Central memory CD8-positive, alpha-beta T cell (primary cell): Measurements from ENCODE around the gene GRIA1.

ENCODE experiments used
- ATAC-seq: fragments of 150-1000 bp; cut with Tn5 transposase; replicated peaks from 2 replicates; pipeline ENCODE4 v1.10.0; 2022; ENCODE audit warnings: mild to moderate bottlenecking, moderate FRiP score, moderate number of reproducible peaks; ENCODE audit not compliant: poor library complexity, severe bottlenecking; ENCODE audit errors: extremely low read depth
- DNase-seq, 2 donors: peaks; one replicate each; pipeline ENCODE4 v3.0.0; 2021; ENCODE audit warnings: low spot score in 2 of 2
- H3K27ac Mint-ChIP-seq: one replicate; pipeline ENCODE4 v1.8.0; 2022; ENCODE audit warnings: low read depth, mild to moderate bottlenecking, moderate library complexity, mixed read lengths
- H3K27me3 Mint-ChIP-seq: one replicate; pipeline ENCODE4 v1.8.0; 2022; ENCODE audit warnings: mixed read lengths
- H3K36me3 Mint-ChIP-seq: one replicate; pipeline ENCODE4 v1.8.0; 2022; ENCODE audit warnings: mild to moderate bottlenecking, moderate library complexity, mixed read lengths; ENCODE audit not compliant: insufficient read depth
- H3K4me1 Mint-ChIP-seq: one replicate; pipeline ENCODE4 v1.8.0; 2022; ENCODE audit warnings: mixed read lengths
- H3K4me3 Mint-ChIP-seq: one replicate; pipeline ENCODE4 v1.8.0; 2022; ENCODE audit warnings: mild to moderate bottlenecking, moderate library complexity, mixed read lengths
- H3K9me3 Mint-ChIP-seq: one replicate; pipeline ENCODE4 v1.8.0; 2022; ENCODE audit warnings: mixed read lengths

The GRIA1 gene

DNA sequence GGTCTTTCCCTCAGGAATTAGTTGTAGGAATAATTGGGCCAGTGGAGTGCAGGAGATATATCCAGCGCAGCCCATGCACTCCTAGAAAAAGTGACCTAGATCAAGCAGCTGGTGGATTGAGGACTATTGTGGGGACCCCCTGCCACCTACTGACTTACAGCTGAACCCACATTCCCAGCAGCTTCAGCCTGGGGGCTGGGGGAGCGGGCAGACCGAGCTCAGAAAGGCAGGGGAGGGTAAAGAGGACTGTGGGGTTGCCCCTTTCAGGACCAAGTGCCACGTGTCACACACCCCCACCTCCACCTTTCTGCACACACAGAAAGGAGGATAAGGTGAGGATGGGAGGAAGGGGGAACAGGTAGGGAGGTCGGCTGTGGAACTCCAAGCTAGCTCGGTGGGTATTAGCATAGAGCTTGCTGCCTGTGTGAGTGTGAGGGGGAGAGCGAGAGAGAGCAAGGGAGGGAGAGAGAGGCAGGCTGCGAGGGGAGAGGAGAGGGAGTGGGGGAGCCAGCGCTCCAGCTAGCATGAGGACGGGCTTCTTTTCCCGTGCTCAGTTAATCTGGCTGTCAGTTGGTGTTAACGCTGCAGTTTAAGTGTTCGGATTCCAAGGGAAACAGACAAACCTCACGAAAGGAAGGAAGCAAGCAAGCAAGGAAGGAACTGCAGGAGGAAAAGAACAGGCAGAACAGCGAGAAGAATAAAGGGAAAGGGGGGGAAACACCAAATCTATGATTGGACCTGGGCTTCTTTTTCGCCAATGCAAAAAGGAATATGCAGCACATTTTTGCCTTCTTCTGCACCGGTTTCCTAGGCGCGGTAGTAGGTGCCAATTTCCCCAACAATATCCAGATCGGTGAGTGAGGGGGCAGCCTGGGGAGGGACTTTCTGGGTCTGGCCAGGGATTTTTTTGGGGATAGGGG is at the start of gene GRIA1:
TSS of gene GRIA1 (plus strand) at position 553 of the 920 bp plus-strand sequence.
- DNase-seq = no peak
- Mint-ChIP-seq H3K27me3 (peaks cover 51% of the 10 kb centered on the region), H3K4me3 (no peak within 1 kb of the TSS), H3K27ac (no peak within 1 kb of the TSS), H3K4me1 (no peaks in the 10 kb centered on the region), H3K36me3 (no peaks in the 10 kb centered on the region), H3K9me3 (no peaks in the 10 kb centered on the region)
- no peak for ATAC-seq

DNA sequence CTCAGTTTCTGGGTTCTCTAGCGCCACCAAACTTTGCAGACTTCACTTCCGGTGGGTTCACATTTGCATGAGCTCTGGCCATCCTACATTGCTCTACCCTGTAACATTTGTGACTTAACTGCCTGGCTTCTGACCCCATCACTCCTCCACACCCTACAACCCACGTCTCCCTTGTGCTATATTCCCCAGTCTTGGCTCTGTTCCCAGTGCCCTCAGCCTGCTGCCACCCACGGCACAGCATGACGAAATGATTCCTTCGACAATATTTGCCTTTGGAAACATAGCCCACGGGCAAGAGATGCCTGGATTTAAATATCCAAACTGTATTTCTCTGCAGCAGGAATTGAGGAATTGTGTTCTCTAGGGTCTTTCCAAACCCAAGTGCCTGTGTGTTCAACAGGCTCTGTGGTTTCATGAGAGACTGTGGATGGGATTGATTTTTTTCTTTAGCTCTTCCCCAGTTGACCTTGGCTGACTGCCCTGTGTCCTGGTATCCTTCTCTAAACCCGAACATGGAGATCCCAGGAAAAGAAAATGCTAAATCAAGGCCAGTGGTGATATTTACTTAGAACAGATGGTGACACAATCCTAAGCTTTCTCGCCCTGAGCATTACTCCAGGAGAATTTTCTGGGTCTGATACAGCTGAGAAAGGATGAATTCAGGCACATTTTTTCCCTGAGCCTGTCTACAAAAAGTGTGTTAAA is 44.4 kb upstream of the GRIA1 start:
- Mint-ChIP-seq H3K9me3 (no peaks in the 10 kb centered on the region), H3K36me3 (no peaks in the 10 kb centered on the region), H3K27me3 (no peaks in the 10 kb centered on the region), H3K4me3 (no peak overlapping the region), H3K4me1 (no peaks in the 10 kb centered on the region), H3K27ac (no peak overlapping the region)
- ATAC-seq (no peak), DNase-seq (no peak)

DNA sequence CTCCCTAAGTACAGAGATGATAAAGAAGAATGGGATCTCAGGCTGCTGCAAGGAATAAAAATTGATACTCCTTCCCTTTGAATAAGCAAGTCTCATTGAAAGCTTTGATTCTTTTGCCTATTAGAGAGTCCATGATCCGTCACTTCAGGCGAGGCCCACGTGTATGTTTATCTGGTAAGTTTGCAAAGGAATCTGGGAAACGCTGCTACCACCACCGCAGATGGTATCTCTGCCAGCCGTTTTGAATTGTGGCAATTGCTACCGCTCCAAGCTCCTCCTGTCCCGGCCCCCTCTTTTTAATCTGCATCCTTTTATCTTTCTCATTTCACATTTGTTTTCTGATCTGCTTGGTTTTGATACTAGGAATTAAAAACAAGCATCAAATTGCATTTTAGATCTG is 42.9 kb upstream of the GRIA1 start:
- Mint-ChIP-seq H3K9me3 (peaks cover 5% of the 10 kb centered on the region), H3K27me3 (peaks cover 9% of the 10 kb centered on the region), H3K4me1 (no peaks in the 10 kb centered on the region), H3K4me3 (no peak overlapping the region), H3K27ac (no peak overlapping the region), H3K36me3 (no peaks in the 10 kb centered on the region)
- DNase-seq (no peak), ATAC-seq (no peak)

DNA sequence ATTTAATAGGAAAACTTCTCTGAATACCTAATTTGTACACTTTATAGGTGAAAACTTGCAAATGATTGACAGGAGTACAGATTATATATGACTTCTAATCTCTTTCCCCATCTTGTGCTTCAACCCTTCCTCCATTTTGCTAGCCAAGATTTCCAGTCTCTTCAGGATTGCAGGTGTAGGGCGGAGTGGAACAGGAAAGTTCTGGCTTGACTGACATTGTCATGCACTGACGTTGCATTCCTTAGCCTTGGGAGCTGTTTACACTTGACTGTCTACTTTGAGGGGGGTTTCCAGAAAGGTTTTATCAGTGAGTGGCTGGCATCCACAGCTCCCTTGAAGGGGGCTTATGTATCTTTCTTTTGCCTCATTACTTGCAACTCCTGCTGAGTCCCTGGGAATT is 34.1 kb upstream of the GRIA1 start:
- Mint-ChIP-seq H3K36me3 (no peaks in the 10 kb centered on the region), H3K27ac (no peak overlapping the region), H3K27me3 (peaks cover 24% of the 10 kb centered on the region), H3K4me1 (no peaks in the 10 kb centered on the region), H3K4me3 (no peak overlapping the region), H3K9me3 (peaks cover 5% of the 10 kb centered on the region)
- ATAC-seq (no peak), DNase-seq (no peak)

DNA sequence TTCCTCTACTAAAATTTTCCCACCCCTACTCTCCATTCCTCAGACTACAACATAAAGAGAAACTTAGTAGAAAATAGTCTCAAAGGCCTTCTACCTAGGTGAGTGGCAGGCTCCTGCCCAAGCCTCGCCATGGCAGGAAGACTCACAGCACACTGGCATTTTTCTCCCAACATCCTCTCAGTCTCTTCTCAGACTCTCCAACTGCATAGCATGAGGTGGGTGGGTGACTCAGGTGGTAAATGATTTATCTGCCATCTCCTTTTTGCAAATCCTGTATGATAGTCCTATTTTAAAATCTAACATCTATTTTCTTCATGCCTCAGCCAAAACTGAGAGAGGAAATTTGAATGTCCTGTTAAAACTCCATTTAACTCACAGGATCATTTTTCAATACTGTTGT is 33.5 kb upstream of the GRIA1 start:
- H3K4me3 Mint-ChIP-seq = no peak overlapping the region
- no peak overlapping the region for H3K27ac Mint-ChIP-seq
- no peak for ATAC-seq

DNA sequence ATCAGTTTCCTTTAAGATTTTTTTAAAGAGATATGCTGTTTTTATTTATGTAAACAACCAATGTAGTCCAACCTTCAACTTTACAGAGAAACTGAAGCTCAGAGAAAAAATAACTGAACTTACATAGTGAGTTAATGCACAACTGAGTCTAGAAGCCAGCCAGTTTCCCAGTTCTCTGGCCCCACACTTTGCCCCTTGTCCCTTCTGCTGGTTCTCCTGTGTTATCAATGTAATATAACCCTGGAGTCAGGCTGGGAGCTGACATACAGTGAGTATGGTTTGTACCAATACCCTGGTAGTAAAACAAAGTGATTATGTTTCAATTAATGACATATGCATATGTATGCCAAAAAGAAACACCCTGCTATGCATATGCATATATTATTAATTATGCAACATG is 32.2 kb upstream of the GRIA1 start:
- Mint-ChIP-seq H3K27ac (no peak overlapping the region), H3K9me3 (no peaks in the 10 kb centered on the region), H3K36me3 (no peaks in the 10 kb centered on the region), H3K4me1 (no peaks in the 10 kb centered on the region), H3K27me3 (peaks cover 9% of the 10 kb centered on the region), H3K4me3 (no peak overlapping the region)
- ATAC-seq (no peak), DNase-seq (no peak)

More for the DNA sequence above, 33.5 kb upstream of the GRIA1 start:
- no peaks in the 10 kb centered on the region for H3K36me3 Mint-ChIP-seq
- DNase-seq = no peak
- no peaks in the 10 kb centered on the region for H3K4me1 Mint-ChIP-seq
- peaks cover 21% of the 10 kb centered on the region for H3K27me3 Mint-ChIP-seq
- peaks cover 4% of the 10 kb centered on the region for H3K9me3 Mint-ChIP-seq

DNA sequence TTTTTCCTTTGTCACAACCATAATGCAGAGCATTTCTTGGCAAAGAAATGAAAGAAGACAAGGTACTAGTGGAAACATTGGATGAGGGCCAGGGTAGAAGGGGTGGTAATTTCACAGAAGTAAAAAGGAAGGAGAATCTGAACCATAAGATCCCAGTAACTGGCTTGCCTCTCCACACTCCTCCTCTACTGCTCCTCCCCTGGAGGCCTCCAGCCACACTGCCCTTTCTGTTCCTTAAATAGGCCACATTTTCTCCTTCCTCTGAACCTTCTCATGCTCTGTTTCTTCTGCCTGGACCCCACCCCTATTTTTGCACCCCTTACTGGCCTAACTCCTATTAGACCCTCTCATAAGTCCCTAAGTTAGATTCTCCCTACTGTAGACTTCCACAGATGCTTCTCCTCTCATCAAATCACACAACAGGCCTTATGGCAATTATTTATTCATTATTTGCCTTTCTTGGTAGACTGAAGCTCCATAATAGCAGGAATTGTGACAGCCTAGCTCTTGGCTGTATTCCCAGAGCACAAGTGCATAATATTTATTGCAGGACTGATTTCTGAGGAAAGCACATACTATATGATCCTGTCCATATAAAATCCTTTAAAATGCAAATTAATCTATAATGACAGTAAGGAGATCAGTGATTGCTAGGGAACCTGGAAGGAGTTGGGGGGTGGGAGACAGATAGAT is 31.3 kb upstream of the GRIA1 start:
- DNase-seq (no peak), ATAC-seq (no peak)
- no peaks in the 10 kb centered on the region for H3K9me3 Mint-ChIP-seq
- H3K27me3 Mint-ChIP-seq = peaks cover 9% of the 10 kb centered on the region
- no peaks in the 10 kb centered on the region for H3K4me1 Mint-ChIP-seq
- no peak overlapping the region for H3K27ac Mint-ChIP-seq
- no peak overlapping the region for H3K4me3 Mint-ChIP-seq
- no peaks in the 10 kb centered on the region for H3K36me3 Mint-ChIP-seq

DNA sequence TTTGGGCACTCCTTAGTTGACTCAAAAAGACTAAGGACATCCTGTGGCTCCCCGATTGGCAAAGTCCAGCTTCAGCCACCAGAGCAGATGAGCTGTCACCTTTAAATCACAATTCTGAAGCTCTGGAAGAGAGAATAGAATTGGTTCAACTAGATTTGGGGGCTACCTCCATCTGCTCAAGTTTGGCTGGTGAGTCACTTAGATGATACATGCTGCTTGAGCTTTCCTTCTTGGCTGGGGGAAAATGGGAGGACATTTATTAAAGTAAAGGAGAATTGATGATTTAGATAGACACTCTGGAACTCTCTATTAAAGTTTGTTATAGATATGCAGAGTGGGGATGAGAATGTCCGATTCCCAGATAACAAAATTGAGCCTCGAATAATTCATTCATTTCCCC is 30.0 kb upstream of the GRIA1 start:
- no peaks in the 10 kb centered on the region for H3K9me3 Mint-ChIP-seq
- no peak overlapping the region for H3K27ac Mint-ChIP-seq
- no peak overlapping the region for H3K4me3 Mint-ChIP-seq
- H3K36me3 Mint-ChIP-seq = no peaks in the 10 kb centered on the region
- H3K4me1 Mint-ChIP-seq = no peaks in the 10 kb centered on the region
- H3K27me3 Mint-ChIP-seq = peaks cover 9% of the 10 kb centered on the region
- DNase-seq = no peak
- ATAC-seq = no peak

DNA sequence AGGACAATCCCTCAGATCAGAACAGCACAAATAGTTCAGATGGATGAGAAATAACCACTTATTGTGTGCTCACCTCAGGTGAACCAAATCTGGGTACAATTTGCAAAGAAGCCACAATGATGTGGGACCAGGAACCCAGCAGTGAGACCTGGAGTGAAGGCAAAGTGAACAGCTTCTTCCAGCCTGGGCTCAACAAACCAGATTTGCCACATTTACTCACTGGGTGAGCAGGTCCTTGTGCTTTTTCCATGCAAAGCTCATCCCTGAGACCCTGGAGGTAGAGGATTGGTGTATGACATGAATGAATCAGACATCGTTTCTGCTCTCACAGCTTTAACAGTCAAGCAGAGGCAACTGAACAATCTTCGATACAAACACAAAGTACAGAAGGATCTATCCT is 29.1 kb upstream of the GRIA1 start:
- Mint-ChIP-seq H3K27me3 (peaks cover 9% of the 10 kb centered on the region), H3K27ac (no peak overlapping the region), H3K36me3 (no peaks in the 10 kb centered on the region), H3K4me1 (no peaks in the 10 kb centered on the region), H3K4me3 (no peak overlapping the region), H3K9me3 (no peaks in the 10 kb centered on the region)
- no peak for ATAC-seq
- DNase-seq = no peak

DNA sequence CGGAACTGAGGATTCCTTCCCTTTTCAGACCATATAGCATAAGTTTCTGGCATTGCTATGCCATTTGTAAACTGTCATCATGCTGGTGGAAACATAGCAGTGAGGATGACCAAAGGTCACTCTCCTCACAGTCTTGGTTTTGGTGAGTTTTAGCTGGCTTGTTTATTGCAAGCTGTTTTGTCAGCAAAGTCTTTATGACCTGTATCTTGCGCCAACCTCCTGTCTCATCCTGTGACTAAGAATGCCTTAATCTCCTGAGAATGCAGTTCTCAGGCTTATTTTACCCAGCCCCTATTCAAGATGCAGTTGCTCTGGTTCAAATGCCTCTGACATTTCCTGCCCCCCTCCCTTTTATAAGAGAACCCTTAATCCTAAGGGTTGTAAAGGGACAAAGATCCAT is 26.7 kb upstream of the GRIA1 start:
- H3K4me3 Mint-ChIP-seq = no peak overlapping the region
- no peaks in the 10 kb centered on the region for H3K36me3 Mint-ChIP-seq
- ATAC-seq (no peak), DNase-seq (no peak)
- H3K4me1 Mint-ChIP-seq = no peaks in the 10 kb centered on the region
- peaks cover 9% of the 10 kb centered on the region for H3K27me3 Mint-ChIP-seq
- no peaks in the 10 kb centered on the region for H3K9me3 Mint-ChIP-seq
- H3K27ac Mint-ChIP-seq = no peak overlapping the region

DNA sequence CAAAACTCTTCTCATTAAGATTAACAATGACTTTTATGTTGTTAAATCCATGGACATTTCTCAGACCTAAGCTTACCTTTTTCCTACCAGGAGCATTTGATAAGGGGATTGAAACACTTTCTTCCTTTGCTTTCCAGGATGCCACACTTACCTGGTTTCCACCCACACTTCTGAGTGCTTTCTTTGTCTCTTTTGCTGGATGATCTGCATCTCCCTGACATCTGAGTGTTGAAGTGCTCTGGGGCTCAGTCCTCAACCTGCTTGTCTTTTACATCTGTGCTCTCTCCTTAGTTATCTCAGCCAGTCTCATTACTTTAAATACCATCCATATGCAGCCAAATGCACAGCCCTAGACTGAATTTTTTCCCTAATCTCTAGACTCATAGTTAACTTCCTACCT is 22.9 kb upstream of the GRIA1 start:
- Mint-ChIP-seq H3K9me3 (peaks cover 6% of the 10 kb centered on the region), H3K4me3 (no peak overlapping the region), H3K27me3 (no peaks in the 10 kb centered on the region), H3K27ac (no peak overlapping the region), H3K36me3 (no peaks in the 10 kb centered on the region), H3K4me1 (no peaks in the 10 kb centered on the region)
- ATAC-seq (no peak), DNase-seq (no peak)

DNA sequence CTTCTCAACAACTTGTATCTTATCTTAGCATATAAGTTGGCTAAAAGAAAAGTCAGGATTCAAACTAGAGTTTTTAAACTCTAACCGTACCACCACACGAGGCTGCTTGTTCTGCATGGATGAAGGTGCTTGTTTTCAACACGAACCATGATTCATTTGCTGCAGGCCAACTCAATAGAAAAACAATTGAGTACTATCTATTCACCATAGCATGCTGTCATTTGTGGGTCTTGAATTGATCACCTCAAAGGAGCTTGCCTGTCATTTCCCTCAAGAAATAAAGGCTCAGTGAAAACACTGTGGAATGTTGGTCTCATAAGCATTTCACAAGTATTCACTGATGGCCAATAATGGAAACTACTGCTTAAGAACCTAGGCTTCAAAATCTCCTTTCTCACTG is 21.0 kb upstream of the GRIA1 start:
- Mint-ChIP-seq H3K4me3 (no peak overlapping the region), H3K27me3 (no peaks in the 10 kb centered on the region), H3K4me1 (no peaks in the 10 kb centered on the region), H3K9me3 (peaks cover 6% of the 10 kb centered on the region), H3K36me3 (no peaks in the 10 kb centered on the region), H3K27ac (no peak overlapping the region)
- ATAC-seq = no peak
- no peak for DNase-seq
